ENCODE measurements around the gene CCDC88C. TPM values are rescaled to one million over a fixed set of nuclear protein-coding genes. Genes with fewer than 3 reads are reported as not detected.

The CCDC88C gene
- polyA plus RNA-seq, 1 donor (not counting 4 experiments of a cell fraction or from before 2014, with no cell fraction given): 2.4 TPM

GRCh38 chr14:91328313-91329050, 89.1 kb downstream of the CCDC88C start:
- no peak for FAIRE-seq
- dilution Hi-C loops (cut with MboI; ENCODE audit: extremely low pct_ligation_motif_present, low sequenced_read_pairs): no loop called here
- H3K27me3 ChIP-seq (ENCODE audit: control insufficient read depth, extremely low read depth, insufficient read depth, low read length): no peaks in the 10 kb centered on the region

GRCh38 chr14:91327661-91328312, 89.8 kb downstream of the CCDC88C start:
- Histone ChIP-seq H3K36me3 (ENCODE audit: control insufficient read depth in 2 of 2, extremely low read depth in 1 of 2, insufficient read depth in 2 of 2, low read length in 2 of 2) (no peaks in the 10 kb centered on the region), H3K27ac (ENCODE audit: control insufficient read depth, insufficient read depth, low read length) (no peak overlapping the region), H3K4me1 (ENCODE audit: control insufficient read depth, extremely low read depth, insufficient read depth, low read length) (no peaks in the 10 kb centered on the region), H3K4me3 (ENCODE audit: control insufficient read depth in 2 of 3, extremely low read depth in 1 of 3, insufficient read depth in 2 of 3, low read depth in 1 of 3, low read length in 3 of 3) (no peak overlapping the region), H3K27me3 (ENCODE audit: control insufficient read depth, extremely low read depth, insufficient read depth, low read length) (no peaks in the 10 kb centered on the region), H3K9ac (ENCODE audit: control insufficient read depth, extremely low read depth, insufficient read depth, low read length) (no peak overlapping the region), H3K79me2 (ENCODE audit: control insufficient read depth, insufficient read depth, low read length) (no peaks in the 10 kb centered on the region), H4K20me1 (ENCODE audit: control insufficient read depth, extremely low read depth, insufficient read depth, low read length) (no peaks in the 10 kb centered on the region), H3K9me3 (ENCODE audit: control insufficient read depth, low read depth, low read length) (no peaks in the 10 kb centered on the region), H3K9me1 (ENCODE audit: control insufficient read depth, extremely low read depth, insufficient read depth, low read length) (no peaks in the 10 kb centered on the region), H3K4me2 (ENCODE audit: control insufficient read depth, extremely low read depth, insufficient read depth, low read depth, low read length) (no peak overlapping the region), H2AFZ (ENCODE audit: control insufficient read depth, low read length) (no peak overlapping the region)
- DNase-seq (ENCODE audit: low read depth, low spot score) (no peak), FAIRE-seq (no peak)
- dilution Hi-C loops (cut with MboI; ENCODE audit: extremely low pct_ligation_motif_present, low sequenced_read_pairs): no loop called here
- no peak for TF ChIP-seq EZH2 (IDR thresholded peaks at IDR 0.05; ENCODE audit: low read length)
- TF ChIP-seq CTCF (optimal IDR thresholded peaks at IDR 0.05 in 1 of 3, IDR thresholded peaks at IDR 0.05 in 1 of 3, conservative IDR thresholded peaks at IDR 0.05 in 1 of 3; ENCODE audit: extremely low read depth in 1 of 3, insufficient read depth in 2 of 3, low read length in 3 of 3): no peak

More at GRCh38 chr14:91328313-91329050, 89.1 kb downstream of the CCDC88C start:
- Histone ChIP-seq H3K36me3 (ENCODE audit: control insufficient read depth in 2 of 2, extremely low read depth in 1 of 2, insufficient read depth in 2 of 2, low read length in 2 of 2) (no peaks in the 10 kb centered on the region), H2AFZ (ENCODE audit: control insufficient read depth, low read length) (no peak overlapping the region), H3K27ac (ENCODE audit: control insufficient read depth, insufficient read depth, low read length) (no peak overlapping the region), H3K9me3 (ENCODE audit: control insufficient read depth, low read depth, low read length) (no peaks in the 10 kb centered on the region), H3K79me2 (ENCODE audit: control insufficient read depth, insufficient read depth, low read length) (no peaks in the 10 kb centered on the region), H3K9me1 (ENCODE audit: control insufficient read depth, extremely low read depth, insufficient read depth, low read length) (no peaks in the 10 kb centered on the region), H3K9ac (ENCODE audit: control insufficient read depth, extremely low read depth, insufficient read depth, low read length) (no peak overlapping the region), H3K4me3 (ENCODE audit: control insufficient read depth in 2 of 3, extremely low read depth in 1 of 3, insufficient read depth in 2 of 3, low read depth in 1 of 3, low read length in 3 of 3) (no peak overlapping the region), H3K4me2 (ENCODE audit: control insufficient read depth, extremely low read depth, insufficient read depth, low read depth, low read length) (no peak overlapping the region), H3K4me1 (ENCODE audit: control insufficient read depth, extremely low read depth, insufficient read depth, low read length) (no peaks in the 10 kb centered on the region), H4K20me1 (ENCODE audit: control insufficient read depth, extremely low read depth, insufficient read depth, low read length) (no peaks in the 10 kb centered on the region)
- no peak for DNase-seq (ENCODE audit: low read depth, low spot score)
- TF ChIP-seq EZH2 (IDR thresholded peaks at IDR 0.05; ENCODE audit: low read length) (no peak), CTCF (optimal IDR thresholded peaks at IDR 0.05 in 1 of 3, IDR thresholded peaks at IDR 0.05 in 1 of 3, conservative IDR thresholded peaks at IDR 0.05 in 1 of 3; ENCODE audit: extremely low read depth in 1 of 3, insufficient read depth in 2 of 3, low read length in 3 of 3) (no peak)

Measured in keratinocyte (primary cell).